Osteocyte (in vitro differentiated cells): ENCODE measurements around the gene HPCAL1. TPM values are rescaled to one million over a fixed set of nuclear protein-coding genes. Genes with fewer than 3 reads are reported as not detected.

Experiments used
- DNase-seq: peaks from one replicate; pipeline ENCODE4 v3.0.0; 2021; ENCODE audit warnings: mixed read lengths; ENCODE audit not compliant: unreplicated experiment; ENCODE audit errors: extremely low spot score
- H3K27ac Mint-ChIP-seq: one replicate; pipeline ENCODE4 v1.8.0; 2021; ENCODE audit warnings: mild to moderate bottlenecking, mixed read lengths; ENCODE audit not compliant: unreplicated experiment
- H3K27me3 Mint-ChIP-seq: one replicate; pipeline ENCODE4 v1.8.0; 2021; ENCODE audit warnings: mixed read lengths; ENCODE audit not compliant: unreplicated experiment
- H3K36me3 Mint-ChIP-seq: one replicate; pipeline ENCODE4 v1.8.0; 2021; ENCODE audit warnings: mixed read lengths; ENCODE audit not compliant: unreplicated experiment
- H3K4me1 Mint-ChIP-seq: one replicate; pipeline ENCODE4 v1.8.0; 2021; ENCODE audit warnings: mixed read lengths; ENCODE audit not compliant: unreplicated experiment
- H3K4me3 Mint-ChIP-seq: one replicate; pipeline ENCODE4 v1.8.0; 2021; ENCODE audit warnings: mild to moderate bottlenecking, moderate library complexity, mixed read lengths; ENCODE audit not compliant: unreplicated experiment
- H3K9me3 Mint-ChIP-seq: one replicate; pipeline ENCODE4 v1.8.0; 2021; ENCODE audit warnings: mixed read lengths; ENCODE audit not compliant: unreplicated experiment
- CTCF ChIP-seq: fragments of 200-600 bp; sonication (generic); IDR thresholded peaks from 2 replicates; pipeline ENCODE4 v1.5.0; 2021; ENCODE audit warnings: antibody characterized with exemption, mild to moderate bottlenecking, moderate library complexity
- long read RNA-seq: library from polyadenylated mRNA; unstranded; transcript quantifications from one replicate; pipeline ENCODE4 v2.0.0, GENCODE V29; 2021
- total RNA-seq: library from RNA; stranded (reverse); gene quantifications from 2 replicates; pipeline ENCODE4 v1.2.1, GENCODE V29; 2021

Gene HPCAL1
- 56.8 and 57.8 TPM in 2 replicates for total RNA-seq
- long read RNA-seq, partial matches to known transcripts, result 1 of 8 reads
- long read RNA-seq, other reads (novel, unspliced or antisense), result 5 of 8 reads

GRCh38 chr2:10302479-10303180 lies at the start of gene HPCAL1:
HPCAL1 (plus strand) TSS chr2:10302904; CDS start chr2:10419758, 116,854 bp downstream.
- H3K4me3 Mint-ChIP-seq, result peak within 1 kb of the TSS; percentile 93
- H3K36me3 Mint-ChIP-seq, result no peaks in the 10 kb centered on the region
- peak within 1 kb of the TSS; percentile 54 for H3K27ac Mint-ChIP-seq

GRCh38 chr2:10253596-10254372 lies 48.9 kb upstream of the HPCAL1 start:
- peaks cover 9% of the 10 kb centered on the region for H3K27me3 Mint-ChIP-seq
- DNase-seq, result no peak
- no peak for TF ChIP-seq CTCF
- H3K4me3 Mint-ChIP-seq, result no peak overlapping the region
- H3K4me1 Mint-ChIP-seq, result peaks cover 13% of the 10 kb centered on the region
- H3K27ac Mint-ChIP-seq, result no peak overlapping the region
- peaks cover 19% of the 10 kb centered on the region for H3K9me3 Mint-ChIP-seq
- peaks cover 7% of the 10 kb centered on the region for H3K36me3 Mint-ChIP-seq

More at GRCh38 chr2:10302479-10303180, at the start of gene HPCAL1:
- H3K9me3 Mint-ChIP-seq, result peaks cover 4% of the 10 kb centered on the region
- peaks cover 32% of the 10 kb centered on the region for H3K4me1 Mint-ChIP-seq
- peak; percentile 72 for TF ChIP-seq CTCF
- DNase-seq, result peak; percentile 94
- no peaks in the 10 kb centered on the region for H3K27me3 Mint-ChIP-seq

DNA sequence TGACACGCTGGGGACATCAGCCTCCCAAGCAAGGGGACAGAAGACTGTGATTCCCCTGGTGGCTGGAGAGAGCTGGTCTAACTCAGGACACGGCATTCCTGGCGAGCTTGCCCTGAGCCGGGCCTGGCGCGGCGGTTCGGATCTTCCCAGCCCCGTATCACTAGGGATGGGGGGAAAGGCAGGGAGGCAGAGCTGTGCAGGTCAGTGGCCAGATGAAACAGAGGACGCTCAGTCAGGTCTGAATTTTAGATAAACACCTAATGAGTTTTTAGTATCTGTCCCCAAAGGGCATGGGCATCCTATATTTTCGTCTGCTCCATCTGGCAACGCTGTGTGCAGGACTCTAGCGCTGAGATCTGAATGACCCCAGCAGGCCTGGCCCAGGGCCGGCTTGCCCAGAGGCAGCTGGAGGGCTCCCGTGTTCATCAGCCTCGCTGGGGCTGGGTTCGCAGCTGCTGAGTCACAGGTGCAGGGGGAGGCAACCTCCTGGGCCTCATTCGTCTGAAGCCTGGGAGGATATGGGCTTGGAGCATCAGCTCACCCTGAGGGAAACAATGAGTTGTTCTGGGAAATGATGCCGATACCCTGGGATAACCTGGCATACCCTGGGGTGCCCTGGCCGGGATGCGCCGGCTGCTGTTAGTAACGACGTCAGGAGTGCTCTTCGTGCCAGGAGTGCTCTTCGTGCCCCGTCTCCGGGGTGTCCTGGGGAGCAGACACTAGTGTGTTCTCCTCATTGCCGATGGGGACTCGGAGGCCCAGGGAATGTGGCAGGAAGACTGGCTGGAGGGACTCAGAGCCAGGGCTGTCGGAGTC lies 48.1 kb upstream of the HPCAL1 start:
- peaks cover 13% of the 10 kb centered on the region for H3K9me3 Mint-ChIP-seq
- H3K4me1 Mint-ChIP-seq, result peaks cover 13% of the 10 kb centered on the region
- peaks cover 5% of the 10 kb centered on the region for H3K27me3 Mint-ChIP-seq
- H3K27ac Mint-ChIP-seq, result no peak overlapping the region
- TF ChIP-seq CTCF, result no peak
- no peak for DNase-seq
- H3K4me3 Mint-ChIP-seq, result no peak overlapping the region
- H3K36me3 Mint-ChIP-seq, result peaks cover 7% of the 10 kb centered on the region

DNA sequence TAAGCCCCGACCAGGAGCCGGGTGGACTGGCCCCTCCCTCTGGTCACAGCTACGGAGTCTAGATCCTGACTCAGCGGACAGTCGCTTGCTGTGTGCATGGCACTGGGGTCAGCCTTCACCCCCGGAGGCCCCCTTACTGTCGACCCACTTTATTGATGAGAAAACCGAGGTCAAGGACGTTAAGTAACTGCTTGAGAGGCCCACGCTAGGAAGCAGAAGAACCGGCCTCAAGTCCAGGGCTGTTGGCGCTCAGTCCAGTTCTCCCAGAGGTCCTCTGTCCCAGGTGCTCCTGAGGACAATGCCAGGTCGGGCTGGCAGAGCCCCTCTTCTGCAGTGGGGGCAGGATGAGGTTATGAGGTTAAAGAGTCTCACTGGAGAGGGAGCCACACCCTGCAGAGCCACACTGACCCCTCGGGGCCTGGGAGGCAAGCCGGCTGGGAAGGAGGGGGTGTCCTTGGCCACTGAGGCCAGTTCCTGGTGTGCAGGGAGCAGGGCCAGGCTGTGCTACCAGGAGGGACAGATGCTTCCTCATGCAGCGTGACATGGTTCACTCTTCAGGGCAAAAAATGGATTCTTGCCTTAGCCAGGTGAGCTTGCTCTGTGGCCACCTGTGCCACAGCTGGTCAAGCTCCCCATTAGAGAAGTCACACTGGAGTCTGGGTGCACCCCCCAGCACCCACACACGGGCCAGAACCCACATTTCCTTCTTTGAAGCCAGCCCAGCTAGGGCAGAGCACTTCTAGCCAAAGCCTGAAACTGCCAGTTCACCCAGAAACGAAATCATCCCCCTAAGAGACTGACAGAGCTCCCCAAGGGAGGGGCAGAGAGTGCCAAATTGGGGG lies 47.3 kb upstream of the HPCAL1 start:
- no peak for TF ChIP-seq CTCF
- Mint-ChIP-seq H3K36me3 (peaks cover 4% of the 10 kb centered on the region), H3K9me3 (peaks cover 7% of the 10 kb centered on the region), H3K27ac (no peak overlapping the region), H3K4me1 (peaks cover 13% of the 10 kb centered on the region), H3K27me3 (peaks cover 5% of the 10 kb centered on the region), H3K4me3 (no peak overlapping the region)
- no peak for DNase-seq
